Activated CD8-positive, alpha-beta memory T cell treated with anti-CD3 and anti-CD28 coated beads, Interleukin-2, amount 50 U/mL, for 1 hour (primary cell): Measurements from ENCODE around the gene DDX41.

Experiments used
- DNase-seq: peaks from one replicate; pipeline ENCODE4 v3.0.0-alpha.2; 2020; ENCODE audit errors: extremely low read depth

Gene DDX41

DNA sequence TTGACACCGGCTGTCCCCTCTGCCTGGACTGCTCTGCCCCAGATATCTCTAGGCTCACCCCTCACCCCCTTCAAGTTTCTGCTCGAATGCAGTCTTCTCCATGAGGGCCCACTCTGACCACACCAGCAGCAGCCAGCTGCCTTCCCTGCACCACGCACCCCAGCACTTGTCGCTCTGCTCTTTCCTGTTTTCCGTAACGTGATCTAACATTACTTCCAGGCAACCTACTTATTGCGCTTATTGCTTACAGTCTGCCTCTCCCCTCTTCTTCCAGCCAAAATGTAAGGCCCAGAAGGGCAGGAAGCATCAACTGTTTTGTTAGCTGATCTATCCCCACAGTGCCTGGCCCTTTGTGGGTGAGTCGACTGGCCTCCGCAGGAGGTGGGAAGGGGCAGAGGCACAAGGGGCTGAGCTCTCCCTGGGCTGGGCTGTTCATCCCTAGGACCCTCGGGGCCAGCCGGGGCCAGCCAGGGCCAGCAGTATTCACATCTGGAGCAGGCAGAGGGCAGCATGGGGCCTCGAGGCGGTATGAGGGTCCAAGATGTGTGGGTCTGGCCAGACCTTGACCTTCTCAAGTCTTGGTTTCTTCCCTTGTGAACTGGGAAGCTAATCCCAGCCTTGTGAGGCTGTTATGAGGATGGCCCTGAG, 31.7 kb downstream of the DDX41 start:
- DNase-seq: no peak

DNA sequence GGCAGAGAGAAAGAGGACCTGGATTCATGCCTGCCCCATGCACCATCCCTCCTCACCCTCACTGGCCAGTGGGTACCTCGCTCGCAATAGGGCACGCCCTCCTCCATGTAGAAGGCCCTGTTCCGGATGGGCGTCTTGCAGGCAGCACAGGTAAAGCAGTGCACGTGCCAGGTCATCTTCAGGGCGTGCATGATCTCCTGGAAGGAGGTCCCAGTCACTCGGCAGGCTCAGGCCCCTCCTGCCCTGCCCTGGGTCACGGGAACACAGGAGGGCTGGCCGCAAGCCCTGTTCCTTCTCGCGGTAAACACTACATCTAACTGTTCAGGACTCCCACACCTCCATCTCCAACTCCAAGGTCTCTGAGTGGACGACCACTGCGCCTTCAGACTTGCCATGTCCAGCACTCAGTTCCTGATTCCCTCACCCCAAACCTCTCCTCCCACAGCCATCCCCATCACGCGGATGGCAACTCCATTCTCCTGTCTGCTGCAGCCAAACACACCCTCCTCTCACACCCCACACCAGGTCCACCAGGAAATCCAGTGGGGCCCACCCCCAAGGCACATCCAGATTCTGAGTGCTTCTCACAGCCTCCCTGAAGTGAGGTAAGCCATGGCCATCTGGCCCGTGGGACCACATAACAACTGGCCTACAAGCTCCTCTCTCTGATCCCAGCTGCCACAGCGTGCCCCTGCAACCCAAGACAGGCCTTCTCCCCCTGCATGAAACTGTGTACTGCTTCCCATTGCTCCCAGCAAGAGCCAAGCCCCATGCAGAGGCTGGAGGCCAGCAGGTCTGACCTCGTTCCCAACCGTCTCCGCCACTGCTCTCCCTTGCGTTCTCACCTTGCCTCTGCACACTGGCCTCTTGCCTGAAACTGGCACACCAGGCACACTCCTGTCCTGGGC, 32.5 kb downstream of the DDX41 start:
- DNase-seq: no peak

DNA sequence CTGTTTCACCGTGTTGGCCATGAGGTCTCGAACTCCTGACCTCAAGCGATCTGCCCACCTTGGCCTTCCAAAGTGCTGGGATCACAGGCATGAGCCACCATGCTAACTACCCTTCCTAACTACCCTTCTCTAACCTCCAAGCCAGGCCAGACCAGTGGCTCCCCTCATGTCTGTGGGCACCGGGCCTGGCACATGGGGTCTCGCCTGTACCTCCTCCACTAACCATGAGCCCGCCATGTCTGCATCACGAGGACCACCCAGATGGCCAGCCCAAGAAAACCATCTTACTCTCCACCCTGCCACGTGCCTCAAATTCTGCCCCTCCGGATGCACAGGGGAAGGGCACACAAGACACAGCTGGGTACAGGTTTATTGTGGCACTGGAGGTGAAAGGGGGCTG, 33.7 kb downstream of the DDX41 start:
- no peak for DNase-seq

DNA sequence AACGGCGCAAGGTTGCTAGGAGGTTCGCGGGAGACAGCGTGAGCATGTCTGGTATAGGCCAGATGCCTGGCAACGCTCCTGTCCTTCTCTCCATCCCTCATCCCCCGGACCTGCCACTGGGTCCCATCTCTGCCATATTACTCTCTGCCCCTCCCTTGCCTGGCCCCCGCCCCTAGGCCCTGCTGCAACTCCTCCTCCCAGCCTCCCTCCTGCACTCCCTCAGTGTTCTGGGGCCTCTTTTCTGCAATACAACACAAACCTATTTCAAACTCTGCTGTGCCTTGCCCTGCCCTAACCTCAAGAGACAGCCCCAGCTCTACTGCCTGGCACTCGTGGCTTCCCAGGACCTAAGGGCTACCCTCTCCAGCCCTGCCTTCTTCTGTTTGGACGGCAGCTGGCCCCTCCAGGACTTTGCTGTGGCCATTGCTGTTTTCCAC, 34.4 kb downstream of the DDX41 start:
- DNase-seq: no peak

DNA sequence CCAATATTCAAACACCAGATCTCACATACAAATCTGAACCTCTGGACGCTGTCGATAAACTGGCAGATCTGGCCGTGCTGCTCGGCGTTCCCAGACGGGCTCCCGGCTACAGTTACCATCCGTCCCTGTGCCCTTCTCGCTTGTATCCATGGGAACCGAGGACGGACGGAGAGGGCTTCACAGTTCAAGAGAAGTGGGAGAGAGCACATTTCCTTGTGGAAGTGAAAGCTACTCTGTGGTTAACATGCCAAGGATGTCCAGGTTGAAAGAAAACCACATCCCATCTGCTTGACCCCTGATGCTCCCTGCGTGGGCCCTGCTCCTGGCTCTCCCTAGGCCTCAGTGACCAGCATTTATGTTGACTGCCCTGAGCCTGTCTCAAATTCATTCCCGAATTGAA, 37.0 kb downstream of the DDX41 start:
- DNase-seq: no peak

DNA sequence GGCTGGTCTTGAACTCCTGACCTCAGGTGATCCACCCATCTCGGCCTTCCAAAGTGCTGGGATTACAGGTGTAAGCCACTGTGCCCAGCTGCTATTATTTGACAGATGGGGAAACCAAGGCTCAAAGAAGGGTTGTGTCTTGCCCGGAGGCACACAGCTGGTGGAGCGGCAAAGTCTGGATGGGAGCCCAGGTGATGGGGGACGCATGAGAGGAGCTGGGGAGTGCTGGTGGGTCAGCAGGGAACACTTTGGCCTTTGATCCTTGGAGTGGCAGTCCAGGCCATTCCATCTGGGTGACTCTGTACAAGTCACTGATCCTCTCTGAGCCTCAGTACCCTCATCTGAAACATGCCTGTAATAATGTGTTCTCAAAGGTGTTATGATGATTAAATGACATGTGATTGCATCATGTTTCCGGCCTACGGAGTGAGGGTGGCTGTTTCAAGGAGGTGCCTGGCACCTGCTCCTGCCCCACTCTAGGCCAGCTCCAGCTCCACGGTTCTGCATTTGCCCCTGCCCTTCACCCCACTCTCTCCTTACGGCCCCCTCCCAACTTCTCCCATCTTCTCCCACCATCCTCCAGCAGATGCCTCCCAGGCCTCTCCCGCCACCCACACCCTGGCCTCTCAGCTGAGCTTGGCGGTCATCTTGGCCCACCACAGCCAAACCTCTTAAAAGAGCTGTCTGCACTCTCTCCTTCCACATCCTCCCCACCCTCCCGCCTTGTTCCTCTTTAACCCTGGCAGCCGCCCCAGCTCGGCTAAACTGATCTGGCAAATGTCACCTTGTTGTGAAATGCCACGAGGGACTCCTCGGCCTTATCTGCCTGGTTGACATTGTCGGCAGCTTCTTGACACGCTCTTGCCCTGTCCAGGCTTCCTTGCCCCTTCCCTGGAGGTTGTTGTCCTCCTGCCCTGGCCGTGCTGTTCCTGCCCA, 37.8 kb downstream of the DDX41 start:
- no peak for DNase-seq

DNA sequence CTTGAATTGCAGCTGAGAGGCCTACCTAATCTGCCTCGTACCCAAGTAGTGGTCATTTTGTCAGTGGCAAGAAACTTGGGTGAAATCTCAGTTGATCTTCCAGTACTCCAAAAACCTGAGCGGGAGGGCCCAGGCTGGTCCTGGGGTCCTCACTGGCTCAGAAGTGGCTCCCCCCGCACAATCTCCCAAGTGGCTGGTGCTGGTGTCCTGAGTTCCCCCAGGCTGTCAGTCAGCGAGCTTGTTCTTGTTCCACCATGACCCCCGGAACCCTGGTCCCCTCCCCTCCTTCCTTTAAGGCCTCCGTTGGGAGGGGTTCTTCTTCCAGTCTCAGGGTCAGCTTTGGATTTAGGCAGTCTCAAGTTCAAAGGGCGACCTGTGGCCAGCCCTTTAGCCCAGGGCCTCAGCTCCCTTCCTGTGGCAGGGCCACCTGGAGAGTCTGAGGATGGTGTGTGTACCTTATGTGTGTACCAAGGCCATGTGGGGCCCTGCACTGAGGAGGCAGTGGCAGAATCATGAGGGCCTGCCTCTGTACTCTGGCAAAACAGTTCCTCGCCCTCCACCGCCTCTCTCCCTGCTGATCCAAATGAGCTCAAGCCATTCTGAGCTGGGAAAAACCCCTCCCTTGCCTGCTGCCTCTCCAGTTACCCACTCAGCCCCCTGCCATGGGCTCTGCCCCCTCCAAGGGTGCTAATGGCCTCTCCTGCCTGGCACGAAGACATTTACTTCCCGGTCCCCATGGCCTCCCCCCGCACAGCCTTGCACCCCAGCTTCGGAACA, 38.9 kb downstream of the DDX41 start:
- no peak for DNase-seq

DNA sequence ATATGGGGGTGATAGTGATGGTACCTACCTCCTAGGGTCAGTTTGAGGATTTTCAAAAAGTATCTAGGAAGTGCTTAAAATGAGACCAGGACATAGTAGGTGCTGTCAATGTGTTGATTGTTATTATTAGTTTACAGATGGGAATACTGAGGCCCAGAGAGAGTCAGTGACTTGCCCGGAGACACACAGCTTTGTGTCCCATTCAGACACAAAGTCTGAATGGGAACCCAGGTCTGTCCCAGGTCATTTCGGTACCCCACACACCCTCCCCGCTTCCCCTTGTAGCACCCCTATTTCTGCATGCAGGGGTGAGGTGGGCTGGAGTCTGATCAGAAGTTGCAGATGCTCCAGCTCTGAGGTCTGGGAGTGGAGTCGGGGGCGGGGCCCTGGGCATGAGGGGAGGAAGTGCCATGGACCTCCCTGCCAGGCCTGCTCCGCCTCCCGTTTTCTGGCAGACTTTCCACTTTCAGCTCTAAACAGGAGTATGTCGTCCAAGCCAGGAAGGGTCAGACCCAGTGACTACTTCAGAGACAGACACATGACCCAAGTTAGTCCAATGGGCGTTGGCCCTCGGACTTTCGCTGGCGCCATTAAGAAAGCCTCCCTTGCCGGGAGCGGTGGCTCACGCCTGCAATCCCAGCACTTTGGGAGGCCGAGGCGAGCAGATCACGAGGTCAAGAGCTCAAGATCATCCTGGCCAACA, 40.1 kb downstream of the DDX41 start:
- no peak for DNase-seq

DNA sequence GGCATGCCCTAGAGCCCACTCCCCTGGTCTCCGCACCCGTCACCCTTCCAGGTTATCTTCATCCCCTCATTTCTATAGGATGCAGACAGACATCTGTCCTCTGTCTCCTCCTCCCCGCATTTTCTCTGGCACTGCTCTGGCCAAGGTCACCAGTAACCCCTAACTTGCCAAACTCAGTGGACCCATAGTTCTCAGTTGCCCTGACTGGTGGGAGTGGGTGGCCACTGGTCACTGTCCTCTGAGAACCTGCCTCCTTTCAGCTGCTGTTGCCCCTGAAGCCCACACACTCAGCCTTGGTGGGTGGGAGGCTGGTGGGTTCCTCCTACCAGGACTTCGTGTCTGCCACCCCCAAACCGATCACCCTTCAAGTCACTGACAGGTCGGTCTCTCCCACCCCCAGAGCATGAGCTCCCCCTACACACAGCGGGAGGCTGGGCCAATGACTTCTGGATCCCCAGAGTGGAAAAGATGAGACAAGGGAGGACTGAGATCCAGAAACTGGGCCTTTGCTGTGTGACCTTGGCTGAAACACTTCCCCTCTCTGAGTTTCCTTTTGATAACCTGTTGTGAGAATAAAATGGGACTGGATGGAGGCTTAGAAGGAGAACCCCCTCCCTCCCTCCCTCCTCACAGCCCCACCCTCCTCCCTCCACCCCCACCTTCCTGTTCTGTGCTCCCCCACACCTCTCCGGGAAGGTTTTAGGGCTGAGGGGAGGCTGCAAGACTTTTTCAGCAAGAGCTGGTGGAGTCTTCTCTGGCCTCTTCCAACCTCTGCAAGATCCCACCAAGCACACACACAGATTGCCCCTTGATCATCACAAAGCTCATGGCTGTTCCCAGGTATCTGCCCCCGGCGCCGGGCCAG, 41.0 kb downstream of the DDX41 start:
- no peak for DNase-seq

DNA sequence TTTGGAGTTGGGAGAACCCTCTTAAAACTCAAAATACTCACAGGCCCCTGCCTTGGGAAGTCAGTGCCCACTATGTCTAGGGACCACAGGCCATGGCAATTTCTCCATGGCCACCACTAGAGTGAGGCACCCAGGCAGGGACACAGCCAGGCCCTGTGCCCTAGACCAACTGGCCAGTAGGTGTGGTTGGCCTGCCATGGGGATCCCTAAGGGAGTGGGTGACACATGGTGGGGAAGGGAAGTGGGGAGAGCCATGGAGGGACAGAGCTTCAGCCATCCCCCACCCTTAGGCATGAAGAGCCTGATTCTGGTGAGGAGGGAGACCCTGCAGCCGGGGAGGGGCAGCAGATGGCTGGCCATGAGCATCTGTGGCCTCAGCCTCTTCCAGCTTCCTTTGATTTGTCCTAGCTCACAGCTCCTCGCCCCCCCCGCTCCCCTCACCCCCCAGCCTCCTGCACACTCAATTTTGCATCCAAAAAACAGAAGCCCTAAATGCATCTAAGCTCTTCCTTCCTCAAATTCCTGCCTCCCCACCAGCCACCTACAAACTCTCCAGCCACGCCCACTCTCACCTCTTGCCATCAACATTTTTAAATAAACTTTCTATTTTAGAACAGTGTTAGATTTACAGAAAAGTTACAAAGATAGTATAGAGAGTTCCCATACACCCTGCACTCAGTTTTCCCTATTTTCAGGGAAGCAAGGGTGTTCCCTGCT, 41.8 kb downstream of the DDX41 start:
- DNase-seq: no peak

DNA sequence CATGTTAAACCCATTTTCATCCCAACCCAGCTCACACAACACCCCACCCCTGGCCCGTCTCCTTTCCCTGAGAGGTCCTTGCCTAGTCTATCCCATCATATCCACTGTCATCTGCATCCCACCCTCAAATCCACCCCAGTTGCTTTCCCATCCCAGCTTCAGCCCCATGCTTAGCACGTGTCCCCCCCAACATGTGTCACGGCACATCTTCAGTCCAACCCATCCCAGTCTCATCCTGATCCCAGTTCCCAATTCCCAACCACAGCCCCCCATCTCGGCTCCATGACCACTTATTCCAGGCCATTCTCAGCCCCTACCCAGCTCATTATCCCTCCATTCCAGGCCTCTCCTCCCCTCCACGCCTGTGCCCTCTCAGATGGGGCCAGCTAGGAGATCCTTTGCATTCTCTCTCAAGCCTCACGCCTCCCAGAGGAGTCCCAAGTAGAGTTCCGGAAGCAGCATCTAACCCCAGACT, 42.7 kb downstream of the DDX41 start:
- no peak for DNase-seq

DNA sequence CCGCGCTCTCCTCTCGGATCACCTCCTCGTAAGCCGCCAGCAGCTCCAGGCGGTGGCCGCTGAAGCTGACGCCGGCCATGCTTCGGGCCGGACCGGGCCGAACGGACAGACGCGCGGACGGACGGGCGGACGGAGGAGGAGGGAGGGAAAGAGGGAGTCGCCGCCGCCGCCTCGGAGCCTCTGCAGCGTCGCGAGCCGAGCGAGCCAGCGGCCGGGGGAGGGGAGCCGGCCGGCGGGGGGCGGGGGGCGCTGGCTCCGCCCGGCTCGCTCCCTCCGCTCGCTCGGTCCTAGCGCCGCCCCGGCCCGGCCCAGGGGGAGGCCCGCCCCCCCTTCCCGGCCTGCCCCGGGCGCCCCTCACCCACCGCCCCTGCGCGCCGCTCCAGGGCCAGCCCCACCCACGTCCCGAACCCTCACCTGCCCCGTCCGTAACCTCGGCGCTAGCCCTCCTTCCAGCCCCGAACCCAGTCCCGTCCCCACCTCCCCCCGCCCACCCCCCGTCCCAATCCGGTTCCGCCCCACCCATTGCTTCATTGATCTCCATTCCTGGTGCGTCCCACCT, 43.2 kb downstream of the DDX41 start, which contains the start of gene DBN1:
Gene DBN1 (minus strand): TSS at position 192 of the 559 bp plus-strand sequence. CDS start 113 bp downstream, at position 79.
- no peak for DNase-seq

DNA sequence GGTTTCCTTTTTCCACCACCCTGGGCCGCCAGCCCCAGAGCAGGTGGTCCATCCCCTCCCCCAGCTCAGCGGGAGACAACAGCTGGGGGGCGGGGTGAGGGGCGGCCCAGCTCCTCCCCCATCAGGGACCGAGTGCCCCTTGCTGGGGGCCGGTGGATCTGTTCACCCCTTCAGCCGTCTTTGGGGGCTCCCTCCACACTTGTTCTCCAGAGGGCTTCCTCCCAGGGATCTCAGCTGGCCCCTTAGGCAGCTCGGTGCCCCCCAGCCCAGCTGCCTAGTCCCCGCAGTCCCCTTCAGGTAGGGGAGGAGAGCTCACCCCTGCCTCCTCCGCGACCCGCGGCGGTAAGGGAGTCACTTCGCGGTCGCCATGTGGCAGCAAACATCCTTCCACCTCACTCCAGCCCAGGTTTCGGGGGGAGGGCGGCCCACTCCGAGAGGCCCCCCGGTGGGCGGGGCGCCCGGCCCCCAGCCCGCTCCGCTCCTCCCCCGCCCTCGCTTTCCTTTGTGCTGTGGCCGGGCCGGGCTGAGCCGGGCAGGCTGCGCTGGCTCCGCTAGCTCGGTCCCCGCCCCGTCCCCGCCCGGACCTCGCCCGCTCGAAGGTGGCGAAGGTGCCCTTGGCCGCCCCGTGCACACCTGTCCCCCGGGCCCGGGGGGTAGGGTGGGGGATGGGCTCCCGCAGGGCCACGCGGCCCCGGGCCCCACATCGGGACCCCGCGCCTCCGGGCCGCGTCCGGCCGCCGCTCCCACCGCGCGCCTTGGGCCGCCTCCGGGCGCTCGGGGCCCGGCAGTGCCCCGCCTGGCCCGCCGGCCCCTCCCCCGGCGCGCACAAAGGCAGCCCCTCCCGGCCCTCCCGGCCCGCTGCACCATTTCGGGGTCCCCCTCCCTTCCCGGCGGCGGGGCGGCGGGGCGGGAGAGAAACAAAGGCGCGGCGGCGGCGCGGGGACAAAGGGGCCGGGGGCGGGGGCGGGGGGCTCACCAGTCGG, 44.0 kb downstream of the DDX41 start:
- no peak for DNase-seq

DNA sequence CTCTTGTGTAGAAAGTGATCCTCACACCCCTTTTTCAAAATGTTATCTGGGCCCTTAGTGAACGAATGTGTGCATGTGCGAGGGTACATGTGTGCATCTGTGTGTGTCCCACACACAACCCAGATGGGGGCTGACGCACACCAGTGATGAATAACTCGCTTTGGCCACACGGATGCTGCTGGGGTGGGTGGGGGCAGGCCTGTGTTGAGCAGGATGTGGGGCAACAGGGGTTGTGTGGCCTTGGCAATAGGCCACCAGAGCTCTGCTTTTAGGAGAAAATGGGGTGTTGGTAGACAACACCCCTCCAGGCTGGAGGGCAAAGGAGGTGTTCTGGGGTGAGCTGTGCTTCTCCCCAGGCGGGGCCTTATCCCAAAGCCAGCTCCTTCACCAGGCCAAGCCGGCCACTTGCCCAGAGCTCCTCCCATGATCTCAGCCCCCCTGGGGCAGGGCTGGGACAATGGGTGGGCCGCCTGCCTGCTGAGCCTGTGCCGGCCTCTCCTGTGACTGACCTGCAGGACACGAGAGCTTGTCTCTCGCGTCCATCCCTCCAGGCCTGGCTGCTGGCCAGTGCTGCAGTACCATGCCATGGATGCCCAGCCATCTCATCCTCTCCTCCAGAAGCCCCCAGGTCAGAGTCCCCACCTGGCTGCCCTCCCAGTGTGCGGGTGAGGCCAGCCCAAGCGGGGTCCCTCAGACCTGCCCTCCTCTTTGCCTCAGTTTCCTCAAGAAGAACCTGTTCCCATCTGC, 45.0 kb downstream of the DDX41 start:
- DNase-seq: no peak

DNA sequence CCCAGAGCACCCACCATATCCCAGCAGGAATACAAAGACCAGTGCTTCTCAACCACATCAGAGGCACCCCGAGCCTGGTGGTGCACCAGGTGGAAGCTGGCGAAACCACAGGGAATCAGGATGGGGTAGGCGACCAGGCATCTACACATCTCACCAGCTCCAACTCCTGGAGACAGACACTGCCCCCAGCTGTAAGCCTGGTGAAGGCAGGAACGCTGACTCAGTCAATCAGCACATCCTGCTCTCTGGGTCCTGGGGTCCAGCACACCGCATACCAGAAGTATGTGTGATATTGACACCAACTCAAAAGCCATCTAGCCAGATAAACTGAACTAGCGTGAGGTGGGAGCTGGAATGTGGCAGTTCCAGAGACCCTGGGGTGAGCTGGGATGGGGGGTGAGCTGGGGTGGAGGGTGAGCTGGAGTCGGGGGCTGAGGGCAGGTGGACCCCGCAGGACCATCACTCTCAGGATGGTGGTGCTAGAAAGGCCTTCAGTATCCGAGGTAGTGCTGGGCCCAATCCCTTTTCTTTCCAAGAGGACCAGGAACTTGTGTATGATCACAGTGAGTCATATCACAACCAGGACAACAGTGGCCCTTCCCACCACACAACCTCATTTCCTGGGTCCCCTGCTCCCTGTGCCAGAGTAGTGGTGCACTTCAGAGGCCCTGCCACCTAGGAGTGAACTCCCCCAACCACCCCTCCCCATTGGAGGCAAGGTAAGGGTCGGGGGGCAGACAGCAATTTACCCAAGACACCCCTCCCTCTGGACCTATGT, 45.8 kb downstream of the DDX41 start:
- no peak for DNase-seq
